Panc1 (cell line): ENCODE data around the gene SGCG. TPM values are rescaled to one million over a fixed set of nuclear protein-coding genes. Genes with fewer than 3 reads are reported as not detected.

ENCODE experiments used
- ATAC-seq: fragments of 200-7000 bp; cut with Tn5 transposase; 2 replicates; pipeline ENCODE4 v1.9.1; 2020; ENCODE audit warnings: mild to moderate bottlenecking, moderate library complexity
- BruUV-seq: library from RNA; stranded (reverse); fragments of 400-500 nt; replicated peaks from 2 replicates; lab custom pipeline; 2021; lab: Mats Ljungman, UMichigan
- CTCF ChIA-PET: fragments of 300-600 bp; sonication (Branson Sonifier 250); formaldehyde crosslinking; loops from one replicate; lab custom pipeline; 2022; ENCODE audit warnings: antibody characterized with exemption; lab: Charles Lee
- POLR2A ChIA-PET: fragments of 300-600 bp; sonication (Branson Sonifier 250); formaldehyde crosslinking; loops from one replicate; lab custom pipeline; 2022; ENCODE audit warnings: antibody characterized with exemption; lab: Charles Lee
- DNase-seq: peaks from one replicate; pipeline ENCODE4 v3.0.0-alpha.2; 2010; ENCODE audit warnings: low read depth, low spot score
- H3K27ac ChIP-seq: 2 replicates; pipeline ENCODE4 v1.5.1; 2011; ENCODE audit warnings: mild to moderate bottlenecking, low read length, inconsistent platforms
- H3K27me3 ChIP-seq: fragments of 200-500 bp; sonication (Bioruptor generic); 2 replicates; pipeline ENCODE4 v1.6.0; 2014; ENCODE audit warnings: low read length, inconsistent platforms; ENCODE audit not compliant: control insufficient read depth, insufficient read depth
- H3K36me3 ChIP-seq: fragments of 200-500 bp; sonication (Bioruptor generic); 2 replicates; pipeline ENCODE4 v1.5.1; 2014; ENCODE audit warnings: inconsistent platforms, mild to moderate bottlenecking, low read length, moderate library complexity; ENCODE audit not compliant: control insufficient read depth, insufficient read depth
- H3K4me1 ChIP-seq: 2 replicates; pipeline ENCODE4 v1.5.1; 2011; ENCODE audit warnings: inconsistent platforms, mild to moderate bottlenecking, low read length, moderate library complexity; ENCODE audit not compliant: control insufficient read depth, insufficient read depth
- H3K4me3 ChIP-seq, 2 experiments: 2 replicates each; pipeline ENCODE4 v1.5.1; 2011 to 2012; ENCODE audit warnings: low read depth in 2 of 2, low read length in 2 of 2, mild to moderate bottlenecking in 2 of 2, inconsistent platforms in 1 of 2, moderate library complexity in 1 of 2
- H3K9me3 ChIP-seq: fragments of 200-500 bp; sonication (Bioruptor generic); 2 replicates; pipeline ENCODE4 v1.5.1; 2014; ENCODE audit warnings: low read depth, mild to moderate bottlenecking, inconsistent platforms, low read length, moderate library complexity; ENCODE audit not compliant: control insufficient read depth, insufficient read depth
- CTCF ChIP-seq: fragments of 450-650 bp; IDR thresholded peaks from 2 replicates; pipeline ENCODE4 v1.5.1; 2017; ENCODE audit warnings: mild to moderate bottlenecking
- POLR2AphosphoS5 ChIP-seq: IDR thresholded peaks from 2 replicates; pipeline ENCODE4 v1.6.1; 2012; ENCODE audit warnings: mild to moderate bottlenecking, low read depth, low read length, moderate library complexity
- REST ChIP-seq, 2 experiments: IDR thresholded peaks; 2 replicates each; pipeline ENCODE4 v1.6.1; 2011 to 2012; ENCODE audit warnings: low read depth in 2 of 2, control low read depth in 1 of 2, low read length in 1 of 2, mild to moderate bottlenecking in 1 of 2, moderate library complexity in 1 of 2; ENCODE audit not compliant: insufficient read depth in 1 of 2
- SIN3A ChIP-seq: IDR thresholded peaks from 2 replicates; pipeline ENCODE4 v1.6.1; 2012; ENCODE audit warnings: low read depth, mild to moderate bottlenecking, low read length, moderate library complexity, borderline replicate concordance; ENCODE audit not compliant: insufficient read depth
- TCF7L2 ChIP-seq: IDR thresholded peaks from 2 replicates; pipeline ENCODE4 v1.6.1; 2011; ENCODE audit warnings: mild to moderate bottlenecking, low read depth, low read length, inconsistent platforms
- in situ Hi-C: cut with HindIII; loops from 2 replicates; pipeline ENCODE4 v1.10.0; 2016; ENCODE audit warnings: low sequenced_read_pairs, low pct_unique_long_range_greater_than_20kb
- intact Hi-C: fragments of 100-400 bp; cut with micrococcal nuclease; formaldehyde crosslinking; loops from one replicate; pipeline ENCODE4 v1.10.0; 2022; ENCODE audit not compliant: unreplicated experiment
- total RNA-seq: library from RNA; stranded (reverse); gene quantifications from one replicate; pipeline ENCODE4 v1.2.1, GENCODE V29; 2021; ENCODE audit not compliant: unreplicated experiment

Gene SGCG
- total RNA-seq, 1 experiment from 2014 or later = not detected

- in situ Hi-C loops (no loop called here), intact Hi-C loops (no loop called here)
- no peak for ATAC-seq
- POLR2A ChIA-PET = no interaction called here
- Histone ChIP-seq H3K9me3 (no peaks in the 10 kb centered on the region), H3K4me1 (no peaks in the 10 kb centered on the region), H3K27ac (no peak overlapping the region), H3K4me3 (no peak overlapping the region), H3K27me3 (no peaks in the 10 kb centered on the region), H3K36me3 (no peaks in the 10 kb centered on the region; the same call in 1 of the 2 replicates)
- DNase-seq = no peak
- CTCF ChIA-PET = no interaction called here
- TF ChIP-seq SIN3A = no peak
- TF ChIP-seq CTCF = no peak; the same call in 1 of the 2 replicates
- TF ChIP-seq POLR2AphosphoS5 = no peak
- TF ChIP-seq REST (IDR thresholded peaks at IDR 0.05; ENCODE audit: insufficient read depth in 1 of 2, low read depth in 2 of 2, low read length in 1 of 2) = no peak
- no peak for TF ChIP-seq TCF7L2
- BruUV-seq = no TSS peak
Observed at GRCh38 chr13:23349161-23349897, 168.6 kb downstream of the SGCG start.

GRCh38 chr13:23350009-23350408 is 169.2 kb downstream of the SGCG start:
- Histone ChIP-seq H3K36me3 (no peaks in the 10 kb centered on the region; the same call in 1 of the 2 replicates), H3K27ac (no peak overlapping the region), H3K4me3 (no peak overlapping the region), H3K27me3 (no peaks in the 10 kb centered on the region), H3K9me3 (no peaks in the 10 kb centered on the region), H3K4me1 (no peaks in the 10 kb centered on the region)
- POLR2A ChIA-PET = no interaction called here
- no peak for TF ChIP-seq POLR2AphosphoS5
- no peak for TF ChIP-seq SIN3A
- TF ChIP-seq CTCF = no peak
- TF ChIP-seq TCF7L2 = no peak
- no peak for TF ChIP-seq REST (IDR thresholded peaks at IDR 0.05; ENCODE audit: insufficient read depth in 1 of 2, low read depth in 2 of 2, low read length in 1 of 2)
- ATAC-seq (no peak), DNase-seq (no peak)
- BruUV-seq = no TSS peak
- CTCF ChIA-PET = no interaction called here
- intact Hi-C loops = no loop called here
- in situ Hi-C loops = no loop called here
